Fibroblast of skin of scalp (primary cell): ENCODE results near the gene MAN1C1.
"Not testable (repeated sequence)": the region's sequence is repeated elsewhere in the genome, so short reads cannot be mapped to it uniquely, and the experiment has no call there.

ENCODE experiments used
- DNase-seq: peaks from one replicate; pipeline ENCODE4 v3.0.0-alpha.2; 2013

Gene MAN1C1

GRCh38 chr1:25636141-25636540 is 19.6 kb downstream of the MAN1C1 start:
- DNase-seq = not testable (repeated sequence)

- DNase-seq = no peak
These were observed 24.2 kb downstream of the MAN1C1 start for GRCh38 chr1:25640646-25641328.

DNA sequence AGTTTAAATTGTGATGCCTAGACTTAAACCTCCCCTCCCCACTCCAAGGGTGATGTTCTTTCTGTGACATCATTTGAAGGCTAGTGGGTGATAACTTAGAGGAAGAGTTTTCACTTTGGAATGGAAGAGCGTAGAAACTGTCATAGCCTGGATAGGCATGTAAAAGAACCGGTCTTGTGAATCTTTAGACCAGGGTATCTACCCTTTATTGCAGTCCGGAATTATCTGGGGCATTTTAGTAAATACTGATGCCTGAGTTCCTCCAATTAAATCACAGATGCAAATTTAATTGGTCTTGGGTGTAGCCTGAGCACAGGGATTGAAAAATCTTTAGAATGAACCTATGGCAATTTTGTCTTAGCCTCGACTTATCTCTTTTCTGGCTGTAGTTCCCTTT is 24.7 kb downstream of the MAN1C1 start:
- DNase-seq = no peak

DNA sequence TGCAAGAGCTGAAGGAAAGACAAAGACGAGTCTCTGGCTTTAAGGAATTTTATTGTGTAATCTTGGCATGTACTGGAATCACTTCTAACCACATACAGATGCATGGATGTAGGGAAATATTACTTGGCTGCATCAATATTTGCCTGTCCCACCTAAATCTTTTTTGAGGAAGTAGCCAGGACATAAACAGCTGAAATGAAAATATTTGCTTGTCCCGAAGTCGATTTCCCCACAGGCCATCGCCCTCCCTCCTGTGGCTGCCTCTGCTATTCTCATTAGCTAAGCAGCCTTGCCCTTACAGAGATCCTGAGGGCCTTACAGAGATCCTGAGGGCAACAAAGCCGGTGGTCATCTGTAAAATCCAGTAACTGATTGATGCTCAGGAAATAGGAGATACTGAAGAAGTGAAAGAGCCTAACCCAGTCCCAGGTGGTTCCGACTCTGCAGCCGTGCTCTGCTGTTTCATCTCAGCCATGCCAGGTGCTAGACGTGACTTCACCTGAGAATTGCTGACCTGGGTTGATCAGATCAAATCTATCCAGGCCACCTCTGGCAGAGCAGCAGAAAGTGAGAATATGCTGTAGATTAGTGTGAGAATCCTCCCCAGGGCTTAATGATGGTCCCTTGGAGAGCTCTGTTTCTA is 25.5 kb downstream of the MAN1C1 start:
- peak; percentile 59 for DNase-seq

DNA sequence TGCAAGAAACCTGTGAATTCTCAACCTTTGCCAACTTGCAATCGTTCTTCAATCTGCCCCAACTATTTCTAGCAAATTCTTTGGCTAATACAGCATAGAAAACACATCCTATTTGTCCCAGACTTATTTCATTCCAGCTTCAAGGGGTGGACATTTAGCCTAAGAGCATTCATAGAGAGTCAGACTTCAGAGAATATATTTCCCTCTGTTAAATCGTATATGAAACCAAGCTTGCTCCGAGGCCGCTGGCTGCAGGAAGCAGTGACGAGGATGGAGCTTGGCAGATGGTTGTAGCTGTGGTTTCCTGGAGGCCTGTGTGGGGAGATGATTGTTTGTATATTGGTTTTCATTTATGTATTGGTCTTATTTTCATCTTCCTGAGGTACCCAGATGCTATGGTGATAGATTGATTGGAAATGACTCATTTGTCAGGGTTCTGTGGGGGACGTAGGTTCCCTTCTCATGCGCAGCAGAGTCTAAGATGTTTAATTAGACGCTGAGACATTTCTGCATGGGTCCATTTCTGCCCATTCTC is 26.1 kb downstream of the MAN1C1 start:
- peak; percentile 44 for DNase-seq

DNA sequence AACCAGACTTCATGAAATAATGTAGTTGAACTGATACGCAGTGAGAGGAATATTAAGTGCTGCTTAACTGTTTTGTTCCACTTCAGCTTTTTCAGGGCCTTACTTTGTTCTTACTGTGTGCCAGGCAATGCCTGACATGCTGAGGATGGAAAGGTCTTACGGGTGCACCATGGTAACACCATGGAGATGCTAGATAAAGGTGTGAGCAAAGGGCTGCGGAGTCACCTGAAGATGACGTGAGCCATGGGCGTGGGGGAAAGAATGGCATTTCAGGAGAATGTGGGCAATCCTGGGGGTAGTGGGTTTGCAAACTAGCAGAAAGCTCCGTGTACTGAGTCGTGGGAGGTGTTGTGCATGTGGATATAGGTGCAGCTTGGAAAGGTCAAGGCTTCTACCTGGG is 27.3 kb downstream of the MAN1C1 start:
- DNase-seq = no peak

- no peak for DNase-seq
These were observed 28.4 kb downstream of the MAN1C1 start for GRCh38 chr1:25644962-25645361.

- DNase-seq = no peak
These were observed 29.2 kb downstream of the MAN1C1 start for GRCh38 chr1:25645637-25646400.

GRCh38 chr1:25647106-25647505 is 30.5 kb downstream of the MAN1C1 start:
- no peak for DNase-seq

- DNase-seq = no peak
These were observed 31.3 kb downstream of the MAN1C1 start for GRCh38 chr1:25647863-25648262.

DNA sequence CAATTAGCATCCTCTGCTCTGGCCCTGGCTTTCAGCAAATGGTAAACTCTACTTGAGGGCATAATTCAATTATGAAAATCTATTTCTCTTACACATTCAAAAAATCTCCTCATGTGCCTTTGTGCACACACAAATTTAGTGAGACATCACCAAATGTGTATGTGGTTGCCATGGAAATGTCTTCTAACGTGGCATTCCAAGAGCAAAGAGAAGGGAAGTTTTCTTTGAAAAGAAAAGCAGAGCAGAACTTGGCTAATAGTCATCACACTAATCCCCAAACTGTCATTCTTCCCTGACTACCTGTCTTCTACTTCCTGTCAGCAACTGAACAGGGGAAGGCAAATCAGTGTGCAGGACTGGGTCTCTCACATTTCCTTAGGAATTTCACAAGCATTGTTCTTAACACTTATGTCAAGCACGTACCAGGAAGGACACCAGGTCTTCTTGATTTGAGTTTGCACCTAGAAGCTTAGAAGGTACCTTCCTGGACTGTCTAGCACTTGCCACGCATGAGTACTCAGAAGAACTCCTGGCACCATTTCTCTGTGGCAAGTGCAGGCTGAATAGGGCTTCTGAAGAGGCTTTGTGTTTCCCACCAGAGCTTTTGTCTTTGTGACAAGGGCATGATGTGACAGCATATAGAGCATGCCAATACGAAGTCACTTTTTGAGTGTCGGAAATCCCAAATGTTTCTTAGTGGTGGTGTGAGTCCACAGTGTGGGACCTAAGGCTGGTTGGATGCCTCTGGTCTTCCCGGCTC is 32.3 kb downstream of the MAN1C1 start:
- peak; percentile 16 for DNase-seq

- no peak for DNase-seq
These were observed 33.1 kb downstream of the MAN1C1 start for GRCh38 chr1:25649505-25650288.

GRCh38 chr1:25650289-25650576 is 33.6 kb downstream of the MAN1C1 start:
- DNase-seq = no peak

- DNase-seq = no peak
These were observed 34.5 kb downstream of the MAN1C1 start for GRCh38 chr1:25651036-25651640.

DNA sequence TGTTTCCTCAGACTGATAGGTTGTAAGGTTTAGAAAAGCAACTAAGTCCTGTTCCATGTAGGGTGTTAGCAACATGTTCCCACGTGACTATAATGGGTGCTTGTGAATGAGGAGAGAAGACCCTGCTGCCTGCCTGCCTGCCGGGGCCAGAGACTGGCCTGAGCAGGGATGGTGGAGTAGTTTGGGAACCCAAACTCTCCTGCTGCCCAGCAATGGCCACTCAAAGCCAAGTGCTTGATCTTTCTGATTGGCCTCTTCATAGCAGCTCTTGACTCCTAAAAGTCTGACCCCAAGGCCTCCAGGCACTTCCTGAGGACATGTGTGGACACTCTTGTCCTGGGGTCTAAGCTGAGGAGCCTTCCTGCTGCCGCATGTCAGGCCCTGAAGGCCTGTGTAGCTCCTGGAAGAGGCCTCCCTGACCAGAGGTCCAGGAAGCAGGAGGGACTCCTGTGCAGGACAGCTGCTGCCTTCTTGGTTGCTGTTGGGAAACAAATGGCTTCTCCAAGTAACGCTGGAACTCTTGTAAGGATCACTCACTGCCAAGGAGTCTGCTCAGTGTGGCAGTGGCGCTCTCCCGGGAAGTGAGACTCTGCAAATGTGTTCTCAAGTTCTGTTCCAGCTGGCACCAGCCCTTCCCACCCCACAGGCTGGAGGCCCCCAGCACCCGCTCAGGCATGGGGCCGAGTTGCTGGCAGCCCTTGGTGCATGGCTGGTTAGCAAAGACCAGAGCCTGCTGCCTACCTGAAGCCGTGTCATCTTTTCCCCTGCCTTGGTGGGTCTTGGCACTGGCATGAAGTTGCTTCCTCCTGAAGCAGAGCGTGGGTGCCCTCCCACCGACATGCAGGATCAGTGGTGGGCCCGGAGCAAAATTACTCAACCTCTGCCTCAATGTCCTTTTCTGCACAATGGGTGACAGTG is 35.5 kb downstream of the MAN1C1 start:
- no peak for DNase-seq

DNA sequence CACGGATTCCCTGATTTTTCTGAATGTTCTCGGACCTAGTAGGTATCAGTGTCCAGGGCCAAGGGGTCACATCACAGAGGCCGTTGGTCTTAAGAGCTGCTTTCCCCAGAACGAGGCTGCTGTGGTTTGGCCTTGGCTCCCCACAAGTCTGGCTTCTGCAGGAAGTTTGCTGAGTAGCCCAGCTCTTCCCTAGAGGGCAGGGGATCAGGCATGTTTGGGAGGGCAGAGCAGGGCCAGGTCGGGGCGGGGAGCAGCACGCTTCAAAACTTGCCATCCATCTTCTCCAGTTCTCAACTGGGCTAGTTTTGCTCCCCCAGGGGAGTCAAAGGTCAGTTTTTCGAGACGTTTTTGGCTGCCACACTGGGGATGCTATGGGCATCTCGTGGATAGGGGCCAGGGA is 37.0 kb downstream of the MAN1C1 start:
- DNase-seq = no peak

DNA sequence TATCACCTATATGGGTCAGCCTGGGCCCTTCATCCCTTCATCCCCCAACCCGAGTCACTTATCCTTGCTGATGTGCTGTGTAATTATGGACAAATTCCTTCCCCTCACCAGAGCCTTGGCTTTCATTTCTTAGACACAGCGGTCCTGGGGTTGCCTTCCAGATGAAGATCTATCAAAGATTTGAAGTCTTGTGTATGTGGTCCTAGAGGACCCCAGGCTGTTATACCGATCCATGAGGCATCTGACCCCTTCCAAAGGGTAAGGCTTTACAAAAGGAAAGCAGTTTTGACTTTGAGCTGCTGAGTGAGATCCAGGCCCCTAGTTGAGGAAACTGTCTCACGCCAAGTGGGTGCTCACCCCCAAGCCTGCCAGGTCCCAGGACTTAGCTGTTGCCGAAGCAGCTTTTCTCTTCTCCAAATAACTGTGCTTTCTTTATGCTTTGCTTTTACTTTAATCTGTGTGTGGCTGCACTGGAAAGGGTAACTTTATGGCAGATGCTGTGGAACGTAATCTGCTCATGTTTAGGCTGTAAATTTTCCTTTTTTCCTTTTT is 37.6 kb downstream of the MAN1C1 start:
- DNase-seq = no peak

GRCh38 chr1:25657121-25657882 is 40.7 kb downstream of the MAN1C1 start:
- no peak for DNase-seq
